HS-5 (cell line): Measurements from ENCODE around the gene KANK2.
"Not testable (repeated sequence)": the region's sequence is repeated elsewhere in the genome, so short reads cannot be mapped to it uniquely, and the experiment has no call there.

ENCODE experiments used
- DNase-seq: peaks from one replicate; pipeline ENCODE4 v3.0.0-alpha.2; 2012; ENCODE audit warnings: low read depth

Gene KANK2

DNA sequence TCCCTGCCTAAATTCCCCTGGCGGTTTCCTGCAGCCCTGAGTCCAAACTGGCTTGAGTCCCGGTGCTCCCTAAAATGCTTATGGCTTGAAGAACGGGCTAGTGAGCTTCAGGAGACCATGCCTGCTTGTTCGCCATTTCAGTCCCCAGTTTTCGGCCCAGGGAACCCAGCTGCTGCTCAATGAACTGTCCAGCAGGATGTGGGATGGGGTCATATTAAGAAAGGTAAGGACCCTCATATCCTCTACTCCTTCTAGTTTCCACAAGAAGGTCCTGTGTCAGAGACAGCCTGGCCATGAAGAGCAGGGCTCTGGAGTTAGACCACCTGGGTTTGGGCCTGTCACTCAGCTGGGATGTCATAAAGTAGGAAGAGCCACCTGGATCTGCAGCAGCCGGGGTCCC, 24.8 kb downstream of the KANK2 start:
- DNase-seq, result no peak

DNA sequence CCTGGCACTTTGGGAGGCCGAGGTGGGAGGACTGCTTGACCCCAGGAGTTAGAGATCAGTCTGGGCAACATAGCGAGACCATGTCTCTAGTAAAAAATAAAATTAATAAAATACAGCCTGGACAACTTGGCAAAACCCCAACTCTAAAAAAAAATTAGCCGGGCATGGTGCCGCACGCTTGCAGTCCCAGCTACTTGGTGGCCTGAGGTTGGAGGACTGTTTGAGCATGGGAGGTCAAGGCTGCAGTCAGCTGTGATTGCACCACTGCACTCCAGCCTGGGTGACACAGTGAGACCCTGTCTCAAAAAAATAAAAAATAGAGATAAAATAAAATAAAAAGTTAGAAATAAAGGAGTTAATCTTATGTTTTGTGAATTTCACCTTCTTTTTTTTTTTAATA, 26.2 kb downstream of the KANK2 start:
- no peak for DNase-seq

DNA sequence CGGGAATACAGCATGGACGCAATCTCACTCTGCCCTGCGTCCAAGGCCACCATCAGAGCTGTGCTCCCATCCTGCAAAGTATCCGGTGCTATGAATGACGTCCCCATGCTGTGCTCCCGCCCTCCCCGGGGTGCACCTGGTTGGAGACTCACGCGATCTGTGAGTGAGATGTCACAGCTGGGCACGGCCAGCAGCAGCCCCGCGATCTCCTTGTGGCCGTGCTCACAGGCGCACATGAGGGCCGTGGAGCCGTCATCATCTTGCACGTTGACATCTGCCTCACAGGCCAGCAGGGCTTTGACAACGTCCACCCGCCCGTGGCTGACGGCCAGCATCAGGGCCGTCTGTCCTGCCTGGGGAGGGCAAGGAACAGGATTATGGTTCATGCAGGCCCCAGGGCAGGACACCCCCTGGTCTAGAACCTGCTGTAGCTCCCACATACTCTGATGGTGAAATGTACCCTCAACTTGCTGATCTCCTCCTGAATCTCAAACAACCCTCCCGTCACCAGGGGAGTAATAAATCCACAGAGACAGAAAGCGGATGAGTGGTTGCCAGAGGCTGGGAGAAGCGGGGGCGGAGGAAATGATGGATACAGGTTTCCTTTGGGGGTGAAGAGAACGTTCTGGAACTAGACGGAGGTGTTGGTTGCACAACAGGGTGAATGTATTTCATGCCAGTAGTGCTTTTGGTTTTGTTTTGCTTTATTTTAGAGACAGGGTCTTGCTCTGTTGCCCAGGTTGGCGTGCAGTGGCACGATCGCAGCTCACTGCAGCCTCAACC, 27.3 kb downstream of the KANK2 start:
- no peak for DNase-seq

DNA sequence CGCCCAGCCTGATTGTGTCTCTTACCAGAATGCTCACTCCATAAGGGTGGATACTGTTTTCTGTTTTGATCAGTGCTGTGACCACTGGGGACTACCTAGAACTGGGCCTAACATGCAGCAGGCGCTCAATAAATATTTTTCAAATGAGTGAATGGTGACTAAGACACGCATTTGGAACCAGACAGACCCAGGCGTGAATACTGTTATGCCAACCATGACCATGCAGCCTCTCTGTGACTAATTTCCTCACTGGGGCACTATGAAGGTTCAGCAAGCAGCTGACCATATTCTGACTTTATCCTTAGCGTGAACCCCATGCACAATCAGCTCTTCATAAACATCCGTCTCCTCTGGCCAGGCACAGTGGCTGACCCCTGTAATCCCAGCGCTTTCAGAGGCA, 28.8 kb downstream of the KANK2 start:
- DNase-seq, result peak; percentile 99

DNA sequence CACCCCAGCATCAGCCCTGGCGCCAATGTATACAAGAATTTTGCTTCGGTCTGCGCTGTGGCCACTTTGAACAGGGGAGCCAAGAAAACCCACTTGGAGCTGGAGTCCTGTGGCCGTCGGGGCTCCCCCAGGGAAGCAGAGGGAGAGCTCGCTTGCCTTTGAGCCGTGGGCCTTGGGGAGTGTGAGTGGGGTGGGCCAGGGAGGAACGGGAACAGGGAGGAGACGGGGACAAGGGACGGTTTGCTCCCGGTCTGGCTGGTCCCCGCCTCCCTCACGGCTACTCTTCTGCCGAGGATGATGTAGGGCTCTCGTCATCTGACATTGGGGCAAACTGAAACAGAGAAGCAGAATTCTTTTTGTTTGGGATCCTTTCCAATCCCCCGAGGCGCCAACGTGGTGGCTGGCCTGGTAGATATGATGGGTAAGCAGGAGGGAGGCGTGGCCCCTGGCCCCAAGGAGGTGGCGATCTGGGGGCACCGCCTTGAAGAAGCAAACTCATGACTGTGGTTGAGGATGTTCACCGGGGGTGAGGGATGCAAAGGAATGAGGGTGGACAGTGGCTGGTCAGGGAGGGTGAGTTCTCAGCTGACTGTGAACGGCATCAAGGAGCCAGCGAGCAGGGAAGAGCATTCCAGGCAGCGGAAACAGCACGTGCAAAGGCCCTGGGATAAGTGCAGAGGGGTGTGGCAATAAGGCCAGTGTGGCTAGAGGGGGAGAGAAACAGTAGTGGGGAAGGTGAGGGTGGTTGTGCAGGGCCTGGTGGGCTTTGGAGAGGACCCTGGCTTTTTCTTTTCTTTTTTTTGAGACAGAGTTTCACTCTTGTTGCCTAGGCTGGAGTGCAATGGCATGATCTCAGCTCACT, 30.8 kb downstream of the KANK2 start:
- DNase-seq, result no peak

DNA sequence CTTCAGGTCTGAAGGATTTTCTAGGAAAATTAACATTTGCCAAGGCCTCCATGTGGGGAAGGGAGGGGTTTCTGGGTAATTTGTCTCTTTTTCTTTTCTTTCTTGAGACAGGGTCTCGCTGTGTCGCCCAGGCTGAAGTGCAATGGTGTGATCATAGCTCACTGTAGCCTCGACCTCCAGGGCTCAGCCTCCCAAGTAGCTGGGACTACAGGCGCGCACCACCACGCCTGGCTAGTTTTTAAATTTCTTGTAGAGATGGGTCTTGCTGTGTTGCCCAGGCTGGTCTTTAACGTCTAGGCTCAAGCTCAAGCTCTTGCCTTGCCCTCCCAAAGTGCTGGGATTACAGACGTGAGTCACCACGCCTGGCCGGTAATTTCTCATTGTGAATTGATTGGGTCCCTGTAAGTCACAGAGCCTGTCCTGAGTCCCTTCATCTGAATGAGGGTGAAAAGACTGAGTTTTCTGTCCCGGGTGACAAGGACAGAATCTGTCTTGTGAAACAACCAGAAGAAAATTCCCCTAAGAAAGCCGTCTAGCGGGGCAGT, 31.8 kb downstream of the KANK2 start:
- DNase-seq, result no peak

DNA sequence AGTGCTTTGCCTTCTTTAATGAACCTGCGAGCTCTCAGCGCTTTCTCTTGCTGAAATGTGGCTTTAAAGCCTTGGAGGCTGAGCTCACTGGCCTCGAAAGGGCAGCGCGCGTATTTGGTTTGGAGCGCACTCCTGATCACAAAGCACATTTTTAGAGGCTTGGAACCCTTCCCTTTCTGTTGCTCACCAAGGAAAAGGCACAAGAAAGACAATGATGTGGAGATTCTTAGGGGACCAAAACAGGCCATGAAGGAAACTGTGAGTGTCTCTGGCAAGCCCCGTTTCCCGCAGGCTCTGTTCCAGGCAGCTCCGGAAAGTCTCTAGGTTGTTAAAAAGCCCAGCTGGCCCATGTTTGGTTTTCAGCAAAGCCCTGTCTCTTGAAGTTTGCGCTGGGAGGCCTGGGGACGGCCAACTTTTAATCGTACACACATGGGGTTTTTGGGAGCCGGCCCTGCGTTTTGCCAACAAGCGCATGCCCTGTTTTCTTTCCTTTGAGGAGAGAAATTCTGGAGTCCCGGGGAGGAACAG, 32.4 kb downstream of the KANK2 start:
- no peak for DNase-seq

DNA sequence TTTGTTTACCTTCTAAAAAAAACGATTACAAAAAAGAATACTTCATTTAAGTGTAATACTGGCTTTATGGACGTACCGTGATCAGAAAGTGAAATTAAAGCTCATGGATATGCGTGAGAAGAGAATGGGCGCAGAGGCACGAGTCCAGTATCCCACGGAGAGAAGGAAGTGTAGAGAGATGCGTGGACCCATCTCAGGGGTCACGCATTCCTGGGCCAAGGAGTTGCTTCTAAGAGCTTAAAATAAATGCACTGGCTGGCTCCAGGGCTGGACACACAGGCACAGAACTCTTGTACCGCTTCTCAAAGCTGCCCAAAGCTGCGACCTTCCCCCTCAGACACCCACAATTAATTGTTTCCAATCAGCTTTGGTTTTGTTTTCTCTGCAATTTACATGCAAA, 33.0 kb downstream of the KANK2 start:
- no peak for DNase-seq

DNA sequence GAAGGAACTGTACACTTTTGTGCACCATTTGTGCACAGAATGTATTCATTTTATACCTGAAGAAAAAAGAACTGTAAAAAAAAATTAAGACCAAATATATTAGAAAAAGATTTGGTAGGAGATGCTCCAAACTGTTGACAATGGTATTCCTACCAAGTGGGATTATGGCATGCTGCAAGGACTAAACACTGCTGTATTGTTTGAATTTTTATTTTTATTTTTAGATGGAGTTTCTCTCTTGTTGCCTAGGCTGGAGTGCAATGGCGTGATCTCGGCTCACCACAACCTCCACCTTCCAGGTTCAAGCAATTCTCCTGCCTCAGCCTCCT, 36.9 kb downstream of the KANK2 start:
- DNase-seq, result not testable (repeated sequence)

DNA sequence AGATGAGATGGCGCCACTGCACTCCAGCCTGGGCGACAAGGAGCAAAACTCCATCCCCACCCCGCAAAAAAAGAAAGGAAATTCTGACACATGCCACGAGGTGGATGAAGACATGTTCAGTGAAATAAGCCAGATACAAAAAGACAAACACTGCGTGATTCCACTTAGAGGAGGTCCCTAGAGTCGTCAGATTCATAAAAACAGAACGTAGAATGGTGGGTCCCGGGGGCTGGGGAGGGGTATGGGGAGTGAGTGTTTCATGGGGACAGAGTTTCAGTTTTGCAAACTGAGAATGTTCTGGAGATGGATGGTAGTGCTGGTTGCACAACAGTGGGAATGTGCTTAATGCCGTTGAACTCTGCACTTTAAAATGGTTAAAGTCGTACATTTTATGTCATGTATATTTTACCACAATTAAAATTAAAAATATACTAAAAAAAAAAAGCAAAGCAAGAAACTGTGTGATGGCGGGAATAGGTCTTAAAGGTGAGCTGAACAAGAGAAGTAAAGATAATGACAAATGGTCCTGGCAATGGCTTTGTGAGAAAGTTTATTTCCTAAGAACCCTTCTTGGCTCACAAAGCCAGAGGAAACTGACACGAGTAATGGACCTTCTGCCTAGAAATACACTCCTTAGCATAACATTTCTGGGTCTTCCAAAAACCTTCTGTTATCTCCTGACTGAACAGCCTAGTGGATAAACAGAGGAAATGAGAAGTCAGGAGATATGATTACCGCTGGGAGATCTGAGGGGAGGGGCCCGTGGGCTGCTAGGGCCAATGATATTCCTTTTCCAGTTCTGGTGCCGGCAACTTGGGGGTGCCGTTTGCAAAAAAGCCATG, 37.5 kb downstream of the KANK2 start:
- no peak for DNase-seq

DNA sequence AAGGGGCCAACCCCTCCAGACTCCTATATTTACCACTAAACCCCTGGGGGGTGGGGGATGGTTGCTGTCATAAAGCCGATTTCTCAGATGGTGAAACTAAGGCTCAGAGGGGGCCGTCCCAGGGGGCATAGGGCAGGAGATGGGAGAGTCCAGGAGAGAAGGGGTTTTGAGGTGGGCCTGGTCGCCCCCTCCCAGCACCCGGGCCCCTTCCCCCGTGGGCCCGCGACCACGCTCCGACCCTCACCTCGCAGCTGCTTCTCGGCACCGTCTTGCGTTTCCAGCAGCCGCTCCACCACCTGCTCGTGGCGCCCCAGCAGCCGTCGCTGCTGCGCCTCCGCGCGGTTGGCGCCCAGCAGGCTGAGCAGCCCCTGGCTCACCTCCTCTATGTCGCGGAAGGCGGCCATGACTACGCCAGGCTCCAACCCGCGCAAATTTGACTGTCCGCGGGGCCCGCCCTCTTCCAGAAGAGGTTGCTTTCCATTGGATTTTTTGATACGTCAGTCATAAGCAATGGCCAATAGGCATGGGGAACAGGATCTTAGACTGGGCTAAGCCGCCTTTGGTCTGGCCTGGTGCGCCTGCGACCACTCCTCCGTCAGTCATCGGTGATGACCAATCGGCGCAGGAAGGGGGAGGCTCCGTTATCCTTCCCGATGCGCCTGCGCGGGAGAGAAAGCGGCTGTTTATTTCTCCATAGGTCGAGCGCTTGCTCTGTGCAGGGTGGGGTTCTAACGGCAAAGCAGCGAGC, 41.8 kb downstream of the KANK2 start, which contains the start of gene SPC24:
Gene SPC24, minus strand, starts transcription at position 410 of the 748 bp plus-strand sequence. Its CDS starts 6 bp downstream, at position 404.
- peak; percentile 99 for DNase-seq

DNA sequence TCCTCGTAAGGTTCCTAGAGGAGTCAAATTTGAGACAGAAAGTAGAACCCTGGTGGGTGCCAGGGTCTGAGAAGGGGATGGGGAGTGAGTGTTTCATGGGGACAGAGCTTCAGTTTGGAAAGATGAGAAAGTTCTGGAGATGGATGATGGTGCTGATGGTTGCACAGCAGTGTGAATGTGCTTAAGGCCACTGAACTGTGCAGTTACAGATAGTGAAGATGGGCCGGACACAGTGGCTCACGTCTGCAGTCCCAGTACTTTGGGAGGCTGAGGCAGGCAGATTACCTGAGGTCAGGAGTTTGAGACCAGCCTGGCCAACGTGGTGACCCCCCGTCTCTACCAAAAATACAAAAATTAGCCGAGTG, 42.7 kb downstream of the KANK2 start:
- no peak for DNase-seq

DNA sequence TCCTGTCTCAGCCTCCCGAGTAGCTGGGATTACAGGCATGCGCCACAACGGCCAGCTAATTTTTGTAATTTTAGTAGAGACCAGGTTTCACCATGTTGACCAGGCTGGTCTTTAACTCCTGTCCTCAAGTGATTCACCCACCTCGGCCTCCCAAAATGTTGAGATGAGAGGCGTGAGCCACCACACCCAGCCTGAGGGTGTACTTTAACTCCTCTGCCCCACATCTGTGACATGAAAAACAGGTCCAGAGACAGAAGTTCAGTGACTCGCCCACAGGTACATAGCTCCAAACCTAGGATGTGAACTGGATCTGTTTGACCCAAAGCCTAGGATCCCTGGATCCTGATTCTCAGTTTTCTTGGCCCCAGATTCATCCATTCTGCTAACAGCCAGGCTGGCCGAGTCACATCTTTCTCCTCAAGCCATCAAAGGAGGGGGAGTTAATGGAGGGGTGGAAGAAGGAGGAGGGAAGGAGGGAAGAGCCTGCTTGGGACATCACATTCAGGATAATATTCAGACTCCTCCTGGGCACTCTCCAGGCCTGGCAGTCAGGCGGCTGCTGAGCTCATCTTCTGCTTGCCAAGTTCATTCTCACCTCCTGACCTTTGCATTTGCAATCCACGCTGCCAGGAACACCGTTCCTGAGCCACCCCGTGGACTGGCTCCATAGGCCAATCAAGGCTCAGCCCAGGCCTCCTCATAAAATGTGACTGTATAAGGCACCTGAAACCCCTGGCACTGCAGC, 44.9 kb downstream of the KANK2 start:
- peak; percentile 65 for DNase-seq

DNA sequence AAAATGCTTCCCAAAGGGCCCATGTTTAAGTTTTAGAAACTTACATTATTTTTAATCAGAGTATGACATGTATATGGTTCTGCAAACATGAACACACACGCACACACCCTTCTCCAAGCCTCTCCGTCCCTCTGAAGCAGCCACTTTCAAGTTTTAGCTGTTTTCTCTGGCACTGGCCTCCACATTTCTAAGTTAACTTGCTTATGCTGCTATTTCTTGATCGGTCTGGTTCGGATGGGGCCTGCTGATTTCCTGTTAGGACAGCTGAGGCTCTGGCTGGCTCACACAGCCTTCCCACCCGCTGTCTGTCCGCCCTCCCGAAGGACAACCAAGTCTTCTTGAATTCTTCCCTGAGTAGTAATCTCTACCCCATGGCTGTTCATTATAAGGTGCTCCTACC, 46.2 kb downstream of the KANK2 start:
- no peak for DNase-seq

DNA sequence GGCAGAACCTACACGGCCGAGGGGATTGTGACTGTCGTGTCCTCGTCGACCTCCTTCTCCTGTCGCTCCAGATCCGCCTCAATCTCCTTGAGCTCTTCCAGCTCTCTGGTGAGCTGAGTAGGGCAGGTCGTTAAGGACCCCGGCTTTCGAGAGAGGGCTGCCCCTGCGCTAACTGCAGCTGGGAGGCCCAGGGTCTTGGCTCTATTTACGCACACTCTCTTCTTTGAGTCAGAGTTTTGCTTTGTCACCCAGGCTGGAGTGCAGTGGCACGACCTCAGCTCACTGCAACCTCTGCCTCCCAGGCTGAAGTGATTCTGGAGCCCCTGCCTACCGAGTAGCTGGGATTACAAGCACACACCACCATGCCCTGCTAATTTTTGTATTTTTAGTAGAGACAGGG, 49.3 kb downstream of the KANK2 start:
- no peak for DNase-seq

DNA sequence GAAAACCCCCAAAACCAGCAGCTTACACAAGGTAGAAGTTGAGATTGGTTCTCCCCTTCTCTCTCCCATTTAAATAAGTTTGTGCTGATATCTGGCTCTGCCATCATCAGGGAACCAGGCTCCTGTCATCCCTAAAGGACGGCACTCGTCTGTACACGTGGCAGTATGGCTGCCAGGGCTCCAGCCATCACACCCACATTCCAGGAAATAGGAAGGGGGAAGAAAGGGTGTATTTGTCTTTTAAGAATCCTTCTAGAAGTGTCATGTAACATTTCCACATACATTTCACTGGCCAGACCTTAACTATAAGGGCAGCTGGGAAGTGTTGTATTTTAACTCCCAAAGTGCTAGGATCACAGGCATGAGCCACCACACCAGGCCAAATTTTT, 51.8 kb downstream of the KANK2 start:
- no peak for DNase-seq

DNA sequence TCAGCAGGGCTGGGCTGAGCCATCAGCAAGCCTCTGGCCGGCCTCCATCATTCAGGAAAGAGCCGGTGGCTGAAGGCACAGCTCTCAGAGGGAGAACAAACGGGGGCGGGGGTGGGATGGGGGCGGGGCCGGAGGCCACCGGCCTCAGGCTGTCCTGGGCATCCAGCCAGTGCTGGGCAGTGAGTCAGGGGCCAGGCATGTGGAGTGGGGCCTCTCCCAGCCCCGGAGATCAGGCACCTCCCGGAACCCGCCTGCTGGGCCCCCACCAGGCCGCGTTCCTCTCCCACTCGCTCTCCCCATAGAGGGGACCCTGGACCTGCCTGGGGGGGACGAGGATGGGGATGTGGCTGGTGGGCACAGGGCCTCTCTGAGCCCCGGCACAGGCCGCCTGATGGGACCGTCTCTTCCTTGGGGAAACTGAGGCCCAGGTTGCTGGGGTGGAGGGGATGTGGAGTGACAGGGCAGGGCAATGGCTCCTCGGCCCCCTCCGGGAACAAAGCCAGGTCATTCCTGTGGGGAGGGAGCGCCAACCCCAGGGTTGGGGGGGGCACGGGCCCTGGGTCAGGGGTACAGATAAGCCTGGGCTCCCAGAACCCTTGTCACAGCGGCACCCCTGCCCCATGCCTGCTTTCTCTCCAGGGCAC, 54.7 kb downstream of the KANK2 start:
- peak; percentile 87 for DNase-seq

DNA sequence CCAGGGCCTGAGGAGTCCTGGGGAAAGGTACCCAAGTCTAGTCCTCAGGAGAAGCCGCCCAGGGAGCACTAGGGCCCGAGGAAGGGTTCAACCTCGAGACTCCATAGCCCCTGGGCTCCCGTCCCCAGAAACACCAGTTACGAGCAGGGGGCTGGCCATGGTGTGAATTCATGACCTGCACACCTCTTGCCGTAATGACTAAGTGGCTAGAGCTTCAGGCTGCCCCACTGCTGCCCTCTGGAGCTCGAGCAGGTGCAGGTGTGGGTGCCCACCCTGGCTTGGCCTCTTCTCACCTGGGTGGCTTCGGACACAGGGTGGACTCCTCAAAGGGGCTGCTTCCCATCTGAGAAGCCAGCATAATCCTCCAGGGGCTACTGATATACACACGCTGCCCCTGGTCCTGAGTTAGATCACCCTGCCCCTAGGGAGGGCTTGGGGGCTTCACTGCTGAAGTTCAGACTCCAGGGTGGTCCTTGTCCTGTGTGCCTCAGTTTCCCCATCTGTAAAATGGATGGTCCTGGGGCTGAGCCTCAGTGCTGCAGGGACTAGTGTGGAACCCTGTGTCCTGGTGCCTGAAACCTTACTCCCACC, 55.3 kb downstream of the KANK2 start:
- DNase-seq, result no peak

DNA sequence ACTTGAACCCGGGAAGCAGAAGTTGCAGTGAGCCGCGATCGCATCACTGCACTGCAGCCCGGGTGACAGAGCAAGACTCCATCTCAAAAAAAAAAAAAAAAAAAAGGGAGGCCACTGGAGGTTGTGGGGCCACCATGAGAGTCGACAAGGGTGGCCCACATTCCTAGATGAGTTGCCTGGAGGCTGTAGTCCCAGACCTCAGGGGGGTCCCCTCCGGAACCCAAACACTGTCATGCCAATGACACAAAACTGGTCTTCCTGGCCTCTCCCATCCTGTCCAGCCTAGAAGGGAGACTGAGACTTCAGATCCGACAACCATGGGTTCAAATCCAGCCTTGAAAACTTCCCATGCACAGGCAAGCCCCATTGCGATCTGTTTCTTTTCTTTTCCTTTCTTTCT, 56.4 kb downstream of the KANK2 start:
- DNase-seq, result no peak
